Posterior vena cava (tissue), 2 donors: ENCODE measurements around the gene SLC38A11. TPM values are rescaled to one million over a fixed set of nuclear protein-coding genes. Genes with fewer than 3 reads are reported as not detected.

Experiments used
- DNase-seq: peaks from one replicate; pipeline ENCODE4 v3.0.0-alpha.2; 2020; ENCODE audit warnings: low spot score
- intact Hi-C, 2 donors: fragments of 100-400 bp; cut with DNase I; formaldehyde crosslinking; loops; one replicate each; pipeline versions ENCODE4 v1.14.1 to v1.14.2; 2022 to 2023
- total RNA-seq, 2 donors: library from RNA; stranded (reverse); fragmentation: NEBNext Ultra II Directional; extraction: Animal tissue kit (Norgen Biotek cat#: 25700); gene quantifications; one replicate each; pipeline ENCODE4 v1.2.1, GENCODE V29; 2021
- donor health status: DM: yes; HTN: yes; CAD: no.
- donor health status: DM: yes; HTN: yes; CAD: no.

Gene SLC38A11
- total RNA-seq, 2 donors from 2014 or later: 1.3 to 2.1 TPM

GRCh38 chr2:164975891-164976290 lies 20.6 kb upstream of the SLC38A11 start:
- no peak for DNase-seq
- intact Hi-C loops: no loop called here

GRCh38 chr2:164974221-164974620 lies 18.9 kb upstream of the SLC38A11 start:
- intact Hi-C loops: no loop called here
- no peak for DNase-seq

GRCh38 chr2:164972216-164972615 lies 16.9 kb upstream of the SLC38A11 start:
- intact Hi-C loops: no loop called here

DNA sequence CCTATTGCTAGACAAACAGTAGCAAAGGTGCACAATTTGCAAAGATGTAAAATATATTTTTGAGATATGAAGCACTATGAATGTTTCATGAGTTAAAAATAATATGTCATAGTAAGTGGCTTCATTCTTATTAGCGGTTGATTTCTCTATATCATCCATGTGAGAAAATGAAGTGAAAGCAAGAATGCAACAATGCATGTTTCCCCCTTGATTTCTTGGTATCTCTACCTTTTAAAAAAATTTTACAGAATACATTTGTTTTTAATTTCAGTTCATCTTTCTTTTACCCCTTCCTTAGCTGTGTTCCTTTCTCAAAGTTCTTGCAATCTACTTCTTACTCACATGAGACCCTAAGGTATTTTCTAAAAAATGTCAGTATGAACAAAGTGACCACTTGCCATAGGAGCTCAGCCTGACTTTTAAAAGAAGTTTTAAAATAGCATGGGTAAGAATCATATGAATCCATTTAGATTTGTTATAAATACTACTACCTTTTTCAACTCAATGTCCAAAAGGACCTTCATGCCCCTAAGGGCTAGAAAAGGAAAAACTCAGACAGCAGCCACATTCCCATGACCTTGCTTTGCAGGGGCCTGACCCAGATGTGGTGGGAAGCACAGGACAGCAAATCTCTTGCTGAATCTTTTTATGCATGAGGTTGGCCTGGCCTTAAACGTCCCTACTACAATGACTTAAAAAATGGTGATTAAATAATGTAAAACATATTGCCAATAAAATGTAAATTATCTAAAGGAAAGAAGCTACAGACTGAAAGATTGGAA lies 14.8 kb upstream of the SLC38A11 start:
- intact Hi-C loops: no loop called here
- no peak for DNase-seq

More at GRCh38 chr2:164972216-164972615, 16.9 kb upstream of the SLC38A11 start:
- no peak for DNase-seq

DNA sequence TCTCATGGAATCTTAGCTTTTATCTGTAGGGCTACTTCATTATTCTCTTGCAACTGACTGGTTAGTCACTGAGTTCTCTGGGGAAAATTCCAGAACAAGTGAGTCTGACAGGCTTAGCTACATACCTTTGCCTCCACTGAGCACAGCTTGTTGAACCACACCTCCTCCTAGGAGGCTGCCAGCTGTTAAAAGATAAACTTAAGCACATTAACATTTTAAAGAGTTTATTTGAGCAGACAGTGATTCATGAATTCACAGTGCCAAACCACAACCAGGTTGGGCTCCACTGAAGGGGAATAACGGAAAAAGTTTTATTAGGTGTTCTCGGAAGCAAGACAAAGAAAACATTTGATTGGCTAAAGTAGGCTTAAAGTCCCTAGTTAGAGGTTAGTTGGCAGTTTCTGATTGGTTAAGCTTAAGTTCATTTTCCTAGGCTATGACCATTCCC lies 12.5 kb upstream of the SLC38A11 start:
- no peak for DNase-seq
- intact Hi-C loops: no loop called here

DNA sequence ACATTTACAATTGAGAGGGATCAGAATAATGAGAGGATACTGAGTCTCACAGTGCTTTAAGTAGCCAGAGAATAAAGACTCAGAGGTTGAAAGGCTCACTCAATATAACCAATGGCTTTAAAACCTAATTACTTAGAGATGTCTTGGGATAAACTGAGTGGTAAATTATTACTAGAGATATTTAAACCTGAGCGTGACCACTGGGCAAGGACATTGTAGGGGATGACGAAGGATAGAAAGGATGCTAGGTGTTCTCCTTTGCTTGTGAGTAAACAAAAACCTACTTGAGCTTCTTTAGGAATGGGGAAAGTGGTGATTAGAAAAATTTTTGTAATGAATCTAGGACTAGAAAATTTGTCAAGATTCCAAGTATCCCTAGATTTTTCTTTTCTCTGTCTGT lies 12.0 kb upstream of the SLC38A11 start:
- intact Hi-C loops: no loop called here
- no peak for DNase-seq

DNA sequence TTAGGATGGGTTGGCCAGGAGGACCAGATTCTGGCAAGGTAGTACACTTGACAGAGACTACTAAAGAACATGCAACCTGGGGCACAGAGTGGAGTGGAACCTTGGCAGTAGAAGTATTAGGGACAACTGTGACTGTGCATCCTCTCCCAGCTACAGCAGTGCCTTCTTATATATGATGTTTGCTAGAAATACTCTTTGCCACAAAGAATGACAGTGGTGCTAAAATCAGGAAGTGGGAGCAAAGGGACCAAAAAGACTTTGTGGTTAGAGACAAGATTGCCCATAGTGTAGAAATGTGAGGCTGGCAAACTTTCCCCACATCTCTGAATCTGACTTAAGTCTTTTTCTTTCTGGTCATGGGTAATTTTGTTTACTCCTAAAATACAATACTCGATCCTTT lies 9.4 kb upstream of the SLC38A11 start:
- DNase-seq: no peak
- intact Hi-C loops: no loop called here

DNA sequence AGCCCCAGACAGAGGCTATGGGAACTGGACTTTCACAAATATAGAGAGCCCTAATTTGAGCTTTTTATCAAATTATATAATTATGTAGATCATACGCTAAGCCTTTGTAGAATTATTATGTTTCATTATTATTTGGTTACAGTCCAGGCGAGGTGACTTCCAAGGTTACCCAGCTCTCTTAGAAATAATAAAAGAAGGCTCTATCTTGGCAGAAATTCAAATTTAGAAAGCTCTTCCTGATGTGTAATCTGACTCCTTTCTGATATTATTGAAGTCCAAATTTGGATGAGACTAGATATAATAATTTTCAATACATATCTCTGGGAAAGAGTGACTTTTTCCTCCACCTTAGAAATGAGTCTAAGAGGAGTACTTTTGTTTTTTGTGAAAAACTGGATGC lies 4.8 kb upstream of the SLC38A11 start:
- intact Hi-C loops: no loop called here

GRCh38 chr2:164954186-164954585 lies 1.1 kb downstream of the SLC38A11 start:
- intact Hi-C loops: no loop called here
- no peak for DNase-seq

More for the DNA sequence above, 4.8 kb upstream of the SLC38A11 start:
- no peak for DNase-seq

DNA sequence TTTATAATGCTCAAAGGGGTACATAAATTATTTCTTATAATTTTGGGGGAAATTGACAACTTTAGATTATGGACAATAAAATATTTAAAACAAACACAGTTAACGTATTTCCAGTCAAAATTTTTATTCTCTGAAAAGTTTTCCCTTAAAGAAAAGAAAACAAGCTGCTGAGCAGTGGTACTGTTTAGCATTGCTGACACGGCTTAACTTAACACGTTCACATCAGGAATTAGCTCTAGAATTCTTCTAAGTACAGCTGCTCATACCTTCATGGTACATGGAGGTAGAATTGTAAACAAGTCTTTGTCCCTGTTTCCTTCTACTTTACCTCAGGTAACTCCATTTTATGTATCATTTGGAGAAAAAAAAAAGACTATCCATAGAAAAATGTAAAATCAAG lies 2.0 kb downstream of the SLC38A11 start:
- intact Hi-C loops: no loop called here
- DNase-seq: no peak

GRCh38 chr2:164952057-164952702 lies 3.1 kb downstream of the SLC38A11 start:
- DNase-seq: no peak
- intact Hi-C loops: no loop called here

DNA sequence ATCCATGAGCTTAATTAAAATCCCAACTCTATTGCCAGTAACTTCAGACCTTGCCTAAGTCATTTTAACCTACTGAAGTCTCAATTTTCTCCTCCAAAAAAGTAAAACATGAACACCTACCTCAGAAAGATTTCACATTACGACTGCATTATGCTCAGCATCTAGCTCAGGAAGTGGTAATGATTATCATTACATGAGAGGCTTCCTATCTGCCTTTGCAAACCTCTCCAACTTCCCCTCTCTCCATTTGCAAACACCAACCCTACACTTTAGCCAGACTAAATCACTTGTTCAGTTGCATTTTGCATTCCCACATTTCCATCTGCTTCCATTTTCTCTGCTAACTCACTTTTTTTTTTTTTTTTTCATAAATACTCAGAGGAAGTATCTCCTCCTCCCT lies 6.8 kb downstream of the SLC38A11 start:
- intact Hi-C loops: no loop called here

DNA sequence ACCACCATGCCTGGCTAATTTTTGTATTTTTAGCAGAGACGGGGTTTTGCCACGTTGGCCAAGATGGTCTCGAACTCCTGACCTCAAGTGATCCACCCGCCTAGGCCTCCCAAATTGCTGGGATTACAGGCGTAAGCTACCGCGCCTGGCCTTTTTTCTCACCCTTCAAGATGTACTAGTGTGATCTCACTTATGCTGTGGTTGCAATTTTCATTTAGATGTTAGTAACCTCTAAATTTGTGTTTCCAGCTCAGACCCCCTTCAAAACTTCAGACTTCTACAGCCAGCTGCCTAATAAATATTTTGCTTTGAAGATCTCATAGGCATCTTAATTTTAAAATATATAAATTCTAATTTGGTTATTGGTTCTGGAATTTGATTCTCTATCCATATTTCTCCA lies 8.0 kb downstream of the SLC38A11 start:
- intact Hi-C loops: no loop called here
- no peak for DNase-seq

More for the DNA sequence above, 6.8 kb downstream of the SLC38A11 start:
- no peak for DNase-seq

DNA sequence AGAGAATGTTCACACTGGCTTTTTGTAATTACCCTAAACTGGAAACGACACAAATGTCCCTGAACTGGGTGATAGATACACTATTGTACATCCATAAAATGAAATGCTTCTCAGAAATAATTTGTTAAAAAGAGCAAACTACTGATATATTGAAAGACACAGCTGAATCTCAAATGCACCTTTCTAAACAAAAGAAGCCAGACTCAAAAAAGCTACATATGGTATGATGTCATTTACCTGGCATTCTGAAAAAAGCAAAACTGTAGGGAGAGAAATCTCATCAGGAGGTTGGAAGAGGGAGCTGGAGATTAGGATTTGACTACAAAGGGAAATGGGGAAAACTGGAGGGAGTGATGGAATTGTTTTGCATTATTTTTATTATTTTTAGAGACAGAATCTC lies 12.0 kb downstream of the SLC38A11 start:
- intact Hi-C loops: no loop called here
- DNase-seq: no peak

DNA sequence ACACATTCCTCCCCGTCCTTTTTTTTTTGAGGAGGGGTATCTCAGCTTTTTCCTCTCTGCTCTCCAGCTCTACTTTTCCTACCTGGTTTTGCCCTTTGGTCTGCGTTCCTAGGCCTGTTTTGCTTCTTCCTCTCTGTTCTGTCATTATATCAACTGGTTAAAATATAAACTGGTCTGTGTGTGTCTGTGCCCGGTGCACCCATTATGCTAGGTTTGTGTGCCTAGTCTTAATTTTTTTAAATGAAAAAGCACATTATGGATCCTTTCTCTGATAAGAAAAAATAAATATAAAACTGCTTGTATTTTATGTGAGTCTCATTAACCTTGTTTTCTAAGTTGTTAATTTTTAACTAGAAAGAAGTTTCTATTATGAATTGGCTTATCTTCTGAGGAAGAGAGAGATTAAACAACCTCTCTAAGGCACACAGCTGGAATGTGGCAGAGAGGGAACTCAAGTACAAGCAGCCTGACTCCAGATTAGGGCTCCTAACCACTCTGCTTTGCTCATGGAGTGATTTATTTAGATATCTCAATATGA lies 17.4 kb downstream of the SLC38A11 start:
- intact Hi-C loops: no loop called here
- DNase-seq: no peak

GRCh38 chr2:164935118-164936101 lies 19.9 kb downstream of the SLC38A11 start:
- DNase-seq: no peak
- intact Hi-C loops: no loop called here

DNA sequence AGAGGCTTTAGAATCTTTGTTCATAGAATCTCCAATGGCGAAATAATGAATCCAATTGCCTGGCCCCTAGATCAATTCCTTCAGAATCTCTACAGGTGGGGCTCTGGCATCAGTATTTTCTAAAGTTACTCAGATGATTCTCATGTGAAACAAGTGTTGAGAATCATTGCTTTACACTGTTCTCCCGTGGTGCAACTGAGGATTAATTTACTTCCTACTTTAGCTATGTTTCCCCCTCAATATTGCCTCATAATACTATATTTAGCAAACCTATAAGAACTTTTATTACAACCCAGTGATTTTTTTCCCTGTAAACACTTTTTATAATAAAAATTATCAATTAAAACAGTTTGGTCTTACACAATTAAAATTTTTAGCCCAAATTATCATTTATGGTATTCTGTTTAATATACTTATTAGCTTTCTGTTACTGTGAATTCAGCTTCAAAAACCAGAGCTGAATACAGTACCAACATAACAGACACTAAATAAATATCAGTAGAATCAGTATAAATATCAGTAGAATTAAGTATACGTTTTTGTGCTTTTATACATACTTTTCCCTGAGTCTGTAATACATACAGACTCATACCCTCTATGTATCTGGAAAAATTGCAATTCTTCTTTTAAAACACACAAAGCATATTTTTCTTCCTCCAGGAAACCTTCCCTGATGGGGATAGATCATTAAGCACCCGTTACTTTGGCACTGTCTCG lies 20.8 kb downstream of the SLC38A11 start:
- DNase-seq: no peak
- intact Hi-C loops: no loop called here

- intact Hi-C loops: no loop called here
- no peak for DNase-seq
Measured at GRCh38 chr2:164933671-164934189, 21.6 kb downstream of the SLC38A11 start.

DNA sequence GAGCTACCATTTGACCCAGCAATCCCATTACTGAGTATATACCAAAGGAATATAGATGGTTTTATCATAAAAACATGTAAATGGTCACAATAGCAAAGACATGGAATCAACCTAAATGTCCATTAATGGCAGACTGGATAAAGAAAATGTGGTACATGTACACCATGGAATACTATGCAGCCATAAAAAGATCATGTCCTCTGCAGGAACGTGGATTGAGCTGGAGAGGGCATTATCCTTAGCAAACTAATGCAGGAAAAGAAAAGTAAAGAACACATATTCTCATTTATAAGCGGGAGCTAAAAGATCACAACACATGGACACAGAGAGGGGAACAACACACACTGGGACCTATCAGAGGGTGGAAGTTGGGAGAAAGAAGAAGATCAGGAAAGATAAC lies 22.9 kb downstream of the SLC38A11 start:
- DNase-seq: no peak
- intact Hi-C loops: no loop called here
